ENCODE data around the gene GPRC5A.

GPRC5A gene

DNA sequence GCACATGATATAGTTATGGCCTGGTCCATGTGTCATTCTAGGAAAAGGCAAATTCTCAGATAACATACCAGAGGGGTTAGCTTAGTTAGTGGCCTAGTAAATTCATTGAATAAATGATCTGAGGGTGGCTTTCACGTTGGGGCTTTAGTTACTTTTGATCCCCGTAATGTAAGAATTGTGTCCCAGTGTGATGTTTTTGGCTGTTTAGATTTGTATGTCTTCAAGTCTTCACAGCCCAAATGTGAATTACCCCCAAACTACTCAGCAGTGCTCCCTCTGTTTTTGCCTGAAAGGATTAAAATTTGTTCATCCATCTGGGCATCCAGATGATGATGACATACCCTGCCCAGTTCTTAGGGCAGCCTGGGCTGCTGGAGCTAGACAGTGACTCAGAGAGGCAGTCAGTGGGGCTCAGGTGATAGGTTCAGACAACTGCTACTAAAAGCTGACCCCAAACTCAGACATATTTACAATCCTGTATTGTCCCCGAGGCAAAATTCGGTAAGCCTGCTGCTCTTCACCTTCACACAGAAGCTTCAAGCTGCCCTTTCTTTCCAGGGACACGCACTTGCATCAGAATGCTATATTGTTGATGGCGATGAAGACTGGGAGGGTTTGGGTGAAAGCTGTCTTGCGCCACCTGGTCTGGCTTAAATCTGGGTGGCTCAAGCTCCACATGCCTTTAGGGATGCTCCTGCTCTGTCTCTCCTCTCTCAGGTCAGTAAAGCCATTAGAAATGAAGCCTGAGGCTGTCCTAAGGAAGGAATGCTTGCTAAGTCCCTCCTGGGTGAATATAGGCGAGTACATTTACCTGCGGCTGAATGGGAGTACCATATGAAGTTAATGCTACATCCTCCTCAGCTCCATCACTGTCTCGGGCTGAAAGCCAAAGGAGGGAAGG is 50.3 kb downstream of the GPRC5A start:
- no peak for DNase-seq (ENCODE audit: low spot score)

GRCh38 chr12:12943586-12944260 is 52.4 kb downstream of the GPRC5A start:
- no peak for DNase-seq (ENCODE audit: low spot score)

DNA sequence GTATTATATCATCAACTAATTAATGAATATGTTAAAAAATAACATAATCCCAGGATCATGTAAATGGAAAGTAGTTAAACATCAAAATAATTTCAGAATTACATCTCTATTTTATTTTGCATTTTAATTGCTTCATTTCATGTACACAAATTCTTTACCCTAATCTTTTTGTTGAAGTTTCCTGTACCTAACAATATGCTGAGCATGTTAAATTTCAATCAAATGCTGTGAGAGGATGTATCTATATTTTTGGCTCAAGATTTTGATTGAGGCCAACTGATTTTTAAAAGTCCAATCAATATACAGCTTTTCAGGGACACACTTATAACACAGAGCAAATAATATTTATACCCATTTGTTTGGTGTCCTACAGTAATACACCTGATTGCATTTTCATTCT is 54.2 kb downstream of the GPRC5A start:
- no peak for DNase-seq (ENCODE audit: low spot score)

- no peak for DNase-seq (ENCODE audit: low spot score)
Observed at GRCh38 chr12:12946686-12947355, 55.5 kb downstream of the GPRC5A start.

GRCh38 chr12:12947902-12948301 is 56.5 kb downstream of the GPRC5A start:
- DNase-seq (ENCODE audit: low spot score) = no peak

DNA sequence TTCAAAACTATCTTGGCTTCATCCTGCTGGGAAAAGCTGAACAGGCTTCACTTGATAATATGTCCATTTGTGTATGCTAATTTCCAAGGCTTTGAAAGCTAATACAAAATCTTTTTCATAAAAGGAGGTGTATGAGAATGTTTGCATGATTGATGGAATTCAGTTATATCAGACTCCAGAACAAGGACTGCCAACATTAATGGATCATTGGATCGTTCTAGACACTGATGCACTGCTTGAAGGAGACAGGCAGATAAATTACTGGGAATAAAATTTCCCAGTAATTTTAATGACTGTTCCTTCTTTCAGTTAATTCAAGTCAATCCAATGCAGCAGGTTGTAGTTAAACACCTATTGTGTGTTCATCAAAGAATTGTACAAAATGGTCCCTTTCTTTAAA is 60.1 kb downstream of the GPRC5A start:
- DNase-seq (ENCODE audit: low spot score) = no peak

GRCh38 chr12:12952036-12952435 is 60.7 kb downstream of the GPRC5A start, which contains the start of gene GPRC5D:
Gene GPRC5D (minus strand): TSS chr12:12952170. CDS start chr12:12950384, 1,786 bp downstream.
- no peak for DNase-seq (ENCODE audit: low spot score)

DNA sequence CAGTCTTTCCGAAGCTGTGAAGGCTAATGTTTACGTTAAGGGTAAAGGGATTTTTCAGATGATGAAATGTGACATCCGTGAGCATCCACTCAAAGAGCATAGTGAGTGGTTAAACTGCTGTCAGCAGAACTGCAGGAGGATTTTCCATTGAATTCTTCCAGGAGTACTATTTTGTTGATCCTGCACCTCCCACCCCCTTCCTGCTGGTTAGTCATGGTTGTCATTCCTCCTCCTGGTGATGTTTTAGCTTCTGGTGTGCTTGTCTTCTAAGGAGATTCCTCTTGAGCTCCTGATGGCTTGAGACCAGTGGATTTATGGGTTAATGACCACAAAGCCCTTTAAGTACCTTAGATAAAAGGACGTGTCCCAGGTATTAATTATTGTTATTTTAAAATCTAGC is 63.0 kb downstream of the GPRC5A start:
- DNase-seq (ENCODE audit: low spot score) = no peak

- DNase-seq (ENCODE audit: low spot score) = no peak
Observed at GRCh38 chr12:12954878-12955625, 63.7 kb downstream of the GPRC5A start.

- no peak for DNase-seq (ENCODE audit: low spot score)
Observed at GRCh38 chr12:12958886-12959285, 67.5 kb downstream of the GPRC5A start.

DNA sequence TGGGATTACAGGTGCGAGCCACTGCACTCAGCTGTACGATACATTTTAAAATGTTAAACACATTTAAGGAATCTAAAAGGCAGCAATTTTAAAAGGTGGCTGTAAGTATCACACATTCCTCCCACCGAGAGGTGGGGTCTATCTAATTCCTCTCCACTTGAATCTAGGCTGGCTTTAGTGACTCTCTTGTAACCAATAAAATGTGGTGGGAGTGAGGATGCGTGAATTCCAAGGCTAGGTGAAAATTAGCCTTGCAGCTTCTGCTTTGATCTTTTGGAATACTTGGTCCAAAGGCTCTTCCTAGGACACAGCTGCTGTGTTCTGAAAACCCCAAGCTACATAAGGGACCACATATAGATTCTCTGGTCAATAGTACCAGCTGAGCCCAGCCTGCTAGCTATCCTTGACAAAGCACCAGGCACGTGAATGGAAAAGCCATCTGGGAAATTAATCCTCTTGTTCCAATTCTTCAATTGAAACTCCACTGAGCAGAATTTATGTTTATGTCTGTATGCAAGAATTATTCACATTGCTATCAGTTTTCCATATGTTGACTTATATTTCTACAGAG is 69.4 kb downstream of the GPRC5A start:
- no peak for DNase-seq (ENCODE audit: low spot score)

DNA sequence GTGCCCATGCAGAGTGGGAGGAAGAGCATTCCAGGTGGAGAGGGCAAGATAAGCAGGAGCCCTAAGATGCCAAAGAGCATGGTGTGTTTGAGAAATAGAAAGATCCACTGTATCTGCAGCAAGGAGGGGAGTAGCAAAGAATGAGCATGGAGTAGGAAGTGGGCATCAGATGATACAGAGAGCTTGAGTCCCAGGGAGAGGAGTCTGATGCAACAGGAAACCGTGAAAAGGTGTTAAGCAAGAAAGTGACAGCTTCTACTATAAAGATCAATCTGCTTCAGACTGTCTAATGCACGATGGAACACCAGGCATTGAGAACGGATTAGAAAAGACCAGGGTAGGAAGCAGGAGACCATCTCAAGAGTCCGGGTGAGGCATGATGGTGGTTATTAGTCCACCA is 72.9 kb downstream of the GPRC5A start:
- DNase-seq (ENCODE audit: low spot score) = no peak

DNA sequence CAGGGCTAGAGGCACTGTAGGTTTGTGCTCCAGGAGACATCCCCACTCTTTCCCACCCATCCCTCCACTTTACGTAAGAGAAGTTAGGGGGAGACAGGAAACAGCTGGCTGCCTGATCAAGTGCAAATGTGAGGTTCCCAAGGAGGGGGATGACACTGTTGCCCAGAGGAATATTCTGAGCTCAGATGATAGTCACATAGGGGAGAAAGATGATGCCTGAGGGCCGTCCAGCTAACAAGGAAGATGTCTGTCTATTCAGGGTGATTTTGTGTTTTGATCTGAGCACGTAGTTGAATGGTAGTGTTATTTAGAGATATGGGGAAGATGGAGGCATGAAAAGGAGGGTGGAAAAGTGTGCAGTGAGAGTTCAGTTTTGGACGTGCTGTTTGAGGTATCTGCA is 74.5 kb downstream of the GPRC5A start:
- DNase-seq (ENCODE audit: low spot score) = no peak

All from iPS-NIHi11 (cell line).